Stomach (tissue), 4 donors: ENCODE results near the gene DSE.

ENCODE experiments used
- EP300 ChIP-seq: sonication (generic); formaldehyde crosslinking; IDR thresholded peaks from one replicate; pipeline ENCODE4 v1.6.1; 2017; ENCODE audit warnings: antibody characterized with exemption
- POLR2A ChIP-seq, 4 donors: fragments of 450-650 bp; IDR thresholded peaks; one replicate each; pipeline ENCODE4 v1.6.1; 2016; ENCODE audit warnings: antibody characterized with exemption in 4 of 4, control low read depth in 2 of 4, mild to moderate bottlenecking in 1 of 4, moderate library complexity in 1 of 4
- POLR2AphosphoS5 ChIP-seq, 3 donors: sonication (generic); formaldehyde crosslinking; IDR thresholded peaks; one replicate each; pipeline ENCODE4 v1.6.1; 2016; ENCODE audit warnings: antibody characterized with exemption in 3 of 3

- no peak for TF ChIP-seq POLR2A (IDR thresholded peaks at IDR 0.05)
- TF ChIP-seq POLR2AphosphoS5 (IDR thresholded peaks at IDR 0.05): no peak
- TF ChIP-seq EP300: no peak
Observed at GRCh38 chr6:116450185-116450710, 79.5 kb downstream of the DSE start.
